ENCODE results near the gene MAP6. TPM values are rescaled to one million over a fixed set of nuclear protein-coding genes. Genes with fewer than 3 reads are reported as not detected.

Gene MAP6
- total and polyA plus RNA-seq, 9 of the 15 experiments (the other 6 are each of a cell fraction or from before 2014, with no cell fraction given) = not detected

DNA sequence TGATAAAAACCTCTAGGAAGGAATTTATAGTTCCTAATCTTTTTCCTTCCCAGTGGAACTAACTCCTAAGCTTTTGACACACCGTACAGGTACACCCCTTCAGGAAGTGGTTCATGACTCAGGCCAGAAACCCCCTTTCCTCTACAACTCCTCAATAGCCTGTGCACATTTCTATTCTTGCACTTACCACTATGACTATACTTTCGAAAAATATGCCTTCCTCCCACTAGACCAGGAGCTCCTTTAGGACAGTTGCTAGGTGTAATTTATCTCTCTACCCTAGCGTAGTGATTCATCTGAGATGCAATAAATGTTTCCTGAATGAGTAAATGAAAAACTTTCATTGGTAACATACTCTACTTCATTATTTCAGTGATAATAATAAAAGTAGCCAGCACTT lies 14.5 kb downstream of the MAP6 start:
- no peak overlapping the region for H3K9ac ChIP-seq (ENCODE audit: insufficient read depth in 1 of 2, low read depth in 2 of 2, low read length in 2 of 2)
- H3K4me3 ChIP-seq = no peak overlapping the region
- no peak overlapping the region for H3K27ac ChIP-seq (ENCODE audit: extremely low read depth, low read depth, low read length)
- no peak for ATAC-seq
- H3K36me3 ChIP-seq (ENCODE audit: control insufficient read depth, insufficient read depth, low read length) = no peaks in the 10 kb centered on the region
- DNase-seq (ENCODE audit: extremely low read depth in 1 of 4, low spot score in 3 of 4) = no peak
- H3K4me1 ChIP-seq (replicated peaks in 1 of 2; ENCODE audit: control insufficient read depth in 2 of 2, insufficient read depth in 2 of 2, low read length in 2 of 2) = no peaks in the 10 kb centered on the region; a peak in 1 of 5 replicates
- no peak for FAIRE-seq
- TF ChIP-seq MEIS2 (IDR thresholded peaks at IDR 0.05; ENCODE audit: partially characterized antibody) = no peak
- TF ChIP-seq ZNF780A (CRISPR knock-in tag; IDR thresholded peaks at IDR 0.05) = no peak
- TF ChIP-seq NUFIP1 (IDR thresholded peaks at IDR 0.05; ENCODE audit: partially characterized antibody) = no peak
- ChIA-PET CTCF (ENCODE audit: low intra/inter-chr PET ratio) (no interaction called here), POLR2A (no interaction called here)
- no peak overlapping the region for H3K4me2 ChIP-seq (ENCODE audit: insufficient read depth, low read length)
- H4K20me1 ChIP-seq (replicated peaks; ENCODE audit: control insufficient read depth, insufficient read depth, low read length) = no peaks in the 10 kb centered on the region
- no TSS peak for BruUV-seq (replicated peaks)
- H3K9me3 ChIP-seq (replicated peaks; ENCODE audit: control insufficient read depth, insufficient read depth, low read depth, low read length) = no peaks in the 10 kb centered on the region
- 2% methylated on average over 3 of the region's 3 CpGs for WGBS (ENCODE audit: insufficient coverage, low coverage, missing lambda C conversion rate)
- intact Hi-C loops (cut with micrococcal nuclease) = no loop called here
- in situ Hi-C loops (cut with MboI) = no loop called here
- no peaks in the 10 kb centered on the region for H3K79me2 ChIP-seq (ENCODE audit: control insufficient read depth, insufficient read depth, low read length)
- no peak overlapping the region for H2AFZ ChIP-seq (ENCODE audit: low read depth, low read length)
- H3K27me3 ChIP-seq (ENCODE audit: control insufficient read depth in 2 of 2, insufficient read depth in 2 of 2, low read length in 2 of 2) = peaks cover 18 to 28% of the 10 kb centered on the region in 2 experiments; a peak in 4 of 5 replicates
- no peaks in the 10 kb centered on the region for H3K9me1 ChIP-seq (ENCODE audit: control insufficient read depth, insufficient read depth, low read length)

DNA sequence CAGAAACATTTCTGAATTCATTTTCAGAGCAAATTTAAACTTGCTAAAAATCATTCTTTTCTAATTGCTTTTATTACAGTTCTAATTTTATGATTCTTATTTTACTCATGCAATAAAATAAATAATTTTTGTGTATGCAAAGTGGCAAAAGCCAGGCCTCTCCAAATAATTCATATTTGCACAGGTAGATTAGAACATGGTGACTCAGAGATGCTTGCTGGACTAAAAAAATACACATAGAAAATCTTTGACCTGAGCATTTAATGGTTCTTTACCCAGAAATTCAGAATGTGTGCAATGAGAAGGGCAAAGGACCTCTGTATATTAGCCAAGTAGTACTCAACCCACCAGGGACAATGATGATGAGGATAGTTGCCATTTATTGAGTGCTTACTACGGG lies 15.3 kb downstream of the MAP6 start:
- H2AFZ ChIP-seq (ENCODE audit: low read depth, low read length) = no peak overlapping the region
- H3K4me2 ChIP-seq (ENCODE audit: insufficient read depth, low read length) = no peak overlapping the region
- BruUV-seq (replicated peaks) = no TSS peak
- no peaks in the 10 kb centered on the region for H3K79me2 ChIP-seq (ENCODE audit: control insufficient read depth, insufficient read depth, low read length)
- H3K27ac ChIP-seq (ENCODE audit: extremely low read depth, low read depth, low read length) = no peak overlapping the region
- intact Hi-C loops (cut with micrococcal nuclease) (no loop called here), in situ Hi-C loops (cut with MboI) (no loop called here)
- ChIA-PET CTCF (ENCODE audit: low intra/inter-chr PET ratio) (no interaction called here), POLR2A (no interaction called here)
- no peak for DNase-seq (ENCODE audit: extremely low read depth in 1 of 4, low spot score in 3 of 4)
- ATAC-seq = no peak
- H3K4me1 ChIP-seq (replicated peaks in 1 of 2; ENCODE audit: control insufficient read depth in 2 of 2, insufficient read depth in 2 of 2, low read length in 2 of 2) = no peaks in the 10 kb centered on the region; a peak in 1 of 5 replicates
- no peaks in the 10 kb centered on the region for H3K36me3 ChIP-seq (ENCODE audit: control insufficient read depth, insufficient read depth, low read length)
- no peak overlapping the region for H3K4me3 ChIP-seq
- H4K20me1 ChIP-seq (replicated peaks; ENCODE audit: control insufficient read depth, insufficient read depth, low read length) = no peaks in the 10 kb centered on the region
- H3K9ac ChIP-seq (ENCODE audit: insufficient read depth in 1 of 2, low read depth in 2 of 2, low read length in 2 of 2) = no peak overlapping the region
- FAIRE-seq = no peak
- no peaks in the 10 kb centered on the region for H3K9me3 ChIP-seq (replicated peaks; ENCODE audit: control insufficient read depth, insufficient read depth, low read depth, low read length)
- H3K27me3 ChIP-seq (ENCODE audit: control insufficient read depth in 2 of 2, insufficient read depth in 2 of 2, low read length in 2 of 2) = peaks cover 16 to 22% of the 10 kb centered on the region in 2 experiments; a peak in 4 of 5 replicates
- WGBS (ENCODE audit: insufficient coverage, low coverage, missing lambda C conversion rate) = 8% methylated on average over 1 of the region's 1 CpG
- no peaks in the 10 kb centered on the region for H3K9me1 ChIP-seq (ENCODE audit: control insufficient read depth, insufficient read depth, low read length)
- TF ChIP-seq LARP7 (IDR thresholded peaks at IDR 0.05) (no peak), KHSRP (IDR thresholded peaks at IDR 0.05) (no peak), ELF1 (tag; IDR thresholded peaks at IDR 0.05) (no peak), POLR2G (IDR thresholded peaks at IDR 0.05; ENCODE audit: low read depth, low read length) (no peak), GABPB2 (CRISPR knock-in tag; conservative IDR thresholded peaks at IDR 0.05) (no peak), ZBED1 (IDR thresholded peaks at IDR 0.05) (no peak), LCOR (CRISPR knock-in tag; IDR thresholded peaks at IDR 0.05) (no peak), PRPF4 (IDR thresholded peaks at IDR 0.05; ENCODE audit: insufficient read depth, low read depth, low read length, poor library complexity, severe bottlenecking) (no peak), ARNT (IDR thresholded peaks at IDR 0.05) (no peak), SUPT5H (IDR thresholded peaks at IDR 0.05) (no peak), GTF2A2 (tag; IDR thresholded peaks at IDR 0.05) (no peak), KLF6 (CRISPR knock-in tag; IDR thresholded peaks at IDR 0.05; ENCODE audit: borderline replicate concordance) (no peak)
- TF ChIP-seq, protein P1, sequence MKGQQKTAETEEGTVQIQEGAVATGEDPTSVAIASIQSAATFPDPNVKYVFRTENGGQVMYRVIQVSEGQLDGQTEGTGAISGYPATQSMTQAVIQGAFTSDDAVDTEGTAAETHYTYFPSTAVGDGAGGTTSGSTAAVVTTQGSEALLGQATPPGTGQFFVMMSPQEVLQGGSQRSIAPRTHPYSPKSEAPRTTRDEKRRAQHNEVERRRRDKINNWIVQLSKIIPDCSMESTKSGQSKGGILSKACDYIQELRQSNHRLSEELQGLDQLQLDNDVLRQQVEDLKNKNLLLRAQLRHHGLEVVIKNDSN (CRISPR knock-in tag; IDR thresholded peaks at IDR 0.05) = no peak
- TF ChIP-seq, protein P2, sequence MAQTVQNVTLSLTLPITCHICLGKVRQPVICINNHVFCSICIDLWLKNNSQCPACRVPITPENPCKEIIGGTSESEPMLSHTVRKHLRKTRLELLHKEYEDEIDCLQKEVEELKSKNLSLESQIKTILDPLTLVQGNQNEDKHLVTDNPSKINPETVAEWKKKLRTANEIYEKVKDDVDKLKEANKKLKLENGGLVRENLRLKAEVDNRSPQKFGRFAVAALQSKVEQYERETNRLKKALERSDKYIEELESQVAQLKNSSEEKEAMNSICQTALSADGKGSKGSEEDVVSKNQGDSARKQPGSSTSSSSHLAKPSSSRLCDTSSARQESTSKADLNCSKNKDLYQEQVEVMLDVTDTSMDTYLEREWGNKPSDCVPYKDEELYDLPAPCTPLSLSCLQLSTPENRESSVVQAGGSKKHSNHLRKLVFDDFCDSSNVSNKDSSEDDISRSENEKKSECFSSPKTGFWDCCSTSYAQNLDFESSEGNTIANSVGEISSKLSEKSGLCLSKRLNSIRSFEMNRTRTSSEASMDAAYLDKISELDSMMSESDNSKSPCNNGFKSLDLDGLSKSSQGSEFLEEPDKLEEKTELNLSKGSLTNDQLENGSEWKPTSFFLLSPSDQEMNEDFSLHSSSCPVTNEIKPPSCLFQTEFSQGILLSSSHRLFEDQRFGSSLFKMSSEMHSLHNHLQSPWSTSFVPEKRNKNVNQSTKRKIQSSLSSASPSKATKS (CRISPR knock-in tag; IDR thresholded peaks at IDR 0.05) = no peak

Data from K562 (cell line).